Caco-2 (cell line): ENCODE measurements around the gene SHQ1. TPM values are rescaled to one million over a fixed set of nuclear protein-coding genes. Genes with fewer than 3 reads are reported as not detected.

Experiments
- BruUV-seq: library from RNA; stranded (reverse); fragments of 400-500 nt; replicated peaks from 2 replicates; lab custom pipeline; 2021; lab: Mats Ljungman, UMichigan
- CTCF ChIA-PET: fragments of 300-600 bp; sonication (Branson Sonifier 250); formaldehyde crosslinking; loops from one replicate; lab custom pipeline; 2022; ENCODE audit warnings: antibody characterized with exemption; lab: Charles Lee
- POLR2A ChIA-PET: fragments of 300-600 bp; sonication (Branson Sonifier 250); formaldehyde crosslinking; loops from one replicate; lab custom pipeline; 2022; ENCODE audit warnings: antibody characterized with exemption; lab: Charles Lee
- DNase-seq, 2 experiments: peaks; one replicate each; pipeline versions ENCODE4 v3.0.0 to v3.0.0-alpha.2; 2020 to 2022
- H3K27me3 ChIP-seq: replicated peaks from 2 replicates; pipeline ENCODE4 v1.6.0; 2011; ENCODE audit warnings: low read length; ENCODE audit not compliant: control insufficient read depth, insufficient read depth
- H3K36me3 ChIP-seq: 2 replicates; pipeline ENCODE4 v1.5.1; 2011; ENCODE audit warnings: low read length; ENCODE audit not compliant: control insufficient read depth, insufficient read depth
- H3K4me1 ChIP-seq: fragments of 250-450 bp; sonication (Bioruptor Pico); 2 replicates; pipeline ENCODE4 v1.5.1; 2020; ENCODE audit warnings: mild to moderate bottlenecking
- H3K4me3 ChIP-seq: 2 replicates; pipeline ENCODE4 v1.5.1; 2011; ENCODE audit warnings: low read depth, mild to moderate bottlenecking, control low read depth, low read length
- H3K9me3 ChIP-seq: fragments of 250-450 bp; sonication (Bioruptor Pico); 2 replicates; pipeline ENCODE4 v1.5.1; 2020; ENCODE audit warnings: mild to moderate bottlenecking, moderate library complexity
- H3K27ac Mint-ChIP-seq: one replicate; pipeline ENCODE4 v1.8.0; 2022; ENCODE audit warnings: mixed read lengths; ENCODE audit not compliant: unreplicated experiment
- H3K27me3 Mint-ChIP-seq: one replicate; pipeline ENCODE4 v1.8.0; 2022; ENCODE audit warnings: mixed read lengths; ENCODE audit not compliant: insufficient read depth, unreplicated experiment
- H3K36me3 Mint-ChIP-seq: one replicate; pipeline ENCODE4 v1.8.0; 2022; ENCODE audit warnings: mild to moderate bottlenecking, mixed read lengths; ENCODE audit not compliant: insufficient read depth, unreplicated experiment
- H3K4me1 Mint-ChIP-seq: one replicate; pipeline ENCODE4 v1.8.0; 2022; ENCODE audit warnings: low read depth, mixed read lengths; ENCODE audit not compliant: unreplicated experiment
- H3K4me3 Mint-ChIP-seq: one replicate; pipeline ENCODE4 v1.8.0; 2022; ENCODE audit warnings: mild to moderate bottlenecking, moderate library complexity, mixed read lengths; ENCODE audit not compliant: unreplicated experiment
- H3K9me3 Mint-ChIP-seq: one replicate; pipeline ENCODE4 v1.8.0; 2022; ENCODE audit warnings: mixed read lengths; ENCODE audit not compliant: unreplicated experiment
- intact Hi-C: fragments of 100-400 bp; cut with micrococcal nuclease; formaldehyde crosslinking; loops from one replicate; pipeline ENCODE4 v1.10.0; 2022; ENCODE audit not compliant: unreplicated experiment
- total RNA-seq: library from RNA; stranded (reverse); gene quantifications from 2 replicates; pipeline ENCODE4 v1.2.3, GENCODE V29; 2022
- TF ChIP-seq, protein P1 (sequence below), 2 experiments: fragments of 200-600 bp in 1 of 2; IDR thresholded peaks; 1 replicate in 1 of 2; 2 replicates in 1 of 2; pipeline versions ENCODE4 v1.5.1 to v1.8.0; 2011 to 2022; ENCODE audit warnings: antibody characterized with exemption in 1 of 2, control low read depth in 1 of 2, inconsistent platforms in 1 of 2, low read depth in 1 of 2, low read length in 1 of 2, mild to moderate bottlenecking in 1 of 2, moderate library complexity in 1 of 2; ENCODE audit not compliant: insufficient read depth in 1 of 2, severe bottlenecking in 1 of 2, unreplicated experiment in 1 of 2

Gene SHQ1
- total RNA-seq, 1 experiment from 2014 or later: 18.8 TPM

DNA sequence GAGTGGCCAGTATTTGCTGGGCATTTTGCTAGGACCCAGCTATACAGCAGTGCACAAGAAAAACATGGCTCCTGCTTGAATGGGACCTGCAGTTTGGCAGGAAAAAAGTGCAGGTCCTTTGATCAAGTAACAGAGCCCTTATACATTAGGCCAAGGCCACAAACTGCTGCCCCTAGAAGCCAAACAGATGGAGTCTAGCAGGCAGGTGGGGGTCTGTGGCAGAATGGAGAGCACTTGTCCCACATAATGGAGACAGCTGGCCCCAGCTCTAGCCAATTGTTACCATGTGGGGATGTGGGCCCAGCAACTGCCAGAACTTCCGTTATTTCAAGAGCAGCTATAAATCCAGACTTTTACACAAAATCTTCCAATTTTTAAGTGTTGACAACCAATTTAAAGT is 79.3 kb downstream of the SHQ1 start:
- Histone ChIP-seq H3K4me3 (no peak overlapping the region), H3K36me3 (no peaks in the 10 kb centered on the region), H3K27me3 (no peaks in the 10 kb centered on the region), H3K9me3 (no peaks in the 10 kb centered on the region), H3K4me1 (no peaks in the 10 kb centered on the region)
- ChIA-PET POLR2A (no interaction called here), CTCF (no interaction called here)
- Mint-ChIP-seq H3K4me1 (no peaks in the 10 kb centered on the region), H3K9me3 (no peaks in the 10 kb centered on the region), H3K4me3 (no peak overlapping the region), H3K27me3 (no peaks in the 10 kb centered on the region), H3K27ac (no peak overlapping the region), H3K36me3 (no peaks in the 10 kb centered on the region)
- intact Hi-C loops: no loop called here
- no peak for DNase-seq
- no TSS peak for BruUV-seq
- TF ChIP-seq, protein P1, sequence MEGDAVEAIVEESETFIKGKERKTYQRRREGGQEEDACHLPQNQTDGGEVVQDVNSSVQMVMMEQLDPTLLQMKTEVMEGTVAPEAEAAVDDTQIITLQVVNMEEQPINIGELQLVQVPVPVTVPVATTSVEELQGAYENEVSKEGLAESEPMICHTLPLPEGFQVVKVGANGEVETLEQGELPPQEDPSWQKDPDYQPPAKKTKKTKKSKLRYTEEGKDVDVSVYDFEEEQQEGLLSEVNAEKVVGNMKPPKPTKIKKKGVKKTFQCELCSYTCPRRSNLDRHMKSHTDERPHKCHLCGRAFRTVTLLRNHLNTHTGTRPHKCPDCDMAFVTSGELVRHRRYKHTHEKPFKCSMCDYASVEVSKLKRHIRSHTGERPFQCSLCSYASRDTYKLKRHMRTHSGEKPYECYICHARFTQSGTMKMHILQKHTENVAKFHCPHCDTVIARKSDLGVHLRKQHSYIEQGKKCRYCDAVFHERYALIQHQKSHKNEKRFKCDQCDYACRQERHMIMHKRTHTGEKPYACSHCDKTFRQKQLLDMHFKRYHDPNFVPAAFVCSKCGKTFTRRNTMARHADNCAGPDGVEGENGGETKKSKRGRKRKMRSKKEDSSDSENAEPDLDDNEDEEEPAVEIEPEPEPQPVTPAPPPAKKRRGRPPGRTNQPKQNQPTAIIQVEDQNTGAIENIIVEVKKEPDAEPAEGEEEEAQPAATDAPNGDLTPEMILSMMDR (IDR thresholded peaks at IDR 0.05; ENCODE audit: insufficient read depth in 1 of 2, low read depth in 1 of 2, low read length in 1 of 2, severe bottlenecking in 1 of 2, unreplicated experiment in 1 of 2): no peak

DNA sequence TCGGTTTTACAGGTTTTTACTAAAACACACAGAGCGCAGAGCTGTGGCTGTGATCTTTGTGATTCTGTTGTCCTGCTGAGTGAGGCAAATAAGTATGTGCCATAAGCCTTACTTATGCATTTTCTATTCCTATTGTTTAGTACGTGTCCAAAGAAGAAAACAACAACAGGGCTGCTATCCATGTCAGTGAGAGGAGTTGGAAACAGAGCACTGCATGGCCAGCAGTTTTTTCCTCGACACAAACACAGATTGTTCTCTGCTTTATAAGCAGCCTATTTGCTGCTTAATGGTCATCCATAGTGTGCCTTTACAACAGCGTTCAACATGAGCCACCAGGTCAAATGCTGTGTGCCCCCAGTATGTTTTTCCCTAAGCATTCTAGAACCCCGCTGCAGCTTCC is 79.8 kb downstream of the SHQ1 start:
- TF ChIP-seq, protein P1 (IDR thresholded peaks at IDR 0.05; ENCODE audit: insufficient read depth in 1 of 2, low read depth in 1 of 2, low read length in 1 of 2, severe bottlenecking in 1 of 2, unreplicated experiment in 1 of 2): no peak
- Histone ChIP-seq H3K4me1 (no peaks in the 10 kb centered on the region), H3K36me3 (no peaks in the 10 kb centered on the region), H3K4me3 (no peak overlapping the region), H3K9me3 (no peaks in the 10 kb centered on the region), H3K27me3 (no peaks in the 10 kb centered on the region)
- ChIA-PET CTCF (no interaction called here), POLR2A (no interaction called here)
- Mint-ChIP-seq H3K36me3 (no peaks in the 10 kb centered on the region), H3K4me3 (no peak overlapping the region), H3K4me1 (no peaks in the 10 kb centered on the region), H3K27me3 (no peaks in the 10 kb centered on the region), H3K27ac (no peak overlapping the region), H3K9me3 (no peaks in the 10 kb centered on the region)
- DNase-seq: no peak
- intact Hi-C loops: no loop called here
- no TSS peak for BruUV-seq

DNA sequence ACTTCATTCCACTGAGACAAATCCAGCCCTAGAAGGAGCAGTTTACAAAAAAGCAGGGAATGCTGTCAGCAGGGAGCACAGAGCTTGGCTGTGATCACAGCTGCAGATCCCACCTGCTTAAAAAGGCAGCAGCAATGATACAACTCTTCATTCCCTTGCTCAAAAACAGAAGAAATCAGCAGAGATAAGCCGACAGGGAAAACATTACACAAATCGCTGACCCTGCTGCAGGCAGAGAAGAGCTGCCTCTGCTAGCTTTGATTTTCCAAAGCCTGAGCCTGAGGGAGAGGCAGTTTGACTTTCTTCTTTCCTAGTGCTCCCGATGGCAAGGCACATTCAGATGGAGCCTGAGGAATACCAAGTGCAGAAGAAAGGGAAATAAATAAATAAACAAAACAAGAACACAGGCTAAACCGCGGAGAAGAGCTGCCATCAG is 80.2 kb downstream of the SHQ1 start:
- Histone ChIP-seq H3K9me3 (no peaks in the 10 kb centered on the region), H3K27me3 (no peaks in the 10 kb centered on the region), H3K36me3 (no peaks in the 10 kb centered on the region), H3K4me1 (no peaks in the 10 kb centered on the region), H3K4me3 (no peak overlapping the region)
- CTCF ChIA-PET: no interaction called here
- Mint-ChIP-seq H3K4me3 (no peak overlapping the region), H3K27ac (no peak overlapping the region), H3K9me3 (no peaks in the 10 kb centered on the region), H3K27me3 (no peaks in the 10 kb centered on the region), H3K4me1 (no peaks in the 10 kb centered on the region), H3K36me3 (no peaks in the 10 kb centered on the region)
- TF ChIP-seq, protein P1 (IDR thresholded peaks at IDR 0.05; ENCODE audit: insufficient read depth in 1 of 2, low read depth in 1 of 2, low read length in 1 of 2, severe bottlenecking in 1 of 2, unreplicated experiment in 1 of 2): no peak
- no TSS peak for BruUV-seq
- DNase-seq: no peak
- intact Hi-C loops: no loop called here
- POLR2A ChIA-PET: no interaction called here
